Keratinocyte (primary cell): ENCODE results near the gene HSPA1B.

Source experiments
- CTCF ChIP-seq, 3 experiments: IDR thresholded peaks in 1 of 3; conservative IDR thresholded peaks in 1 of 3; optimal IDR thresholded peaks in 1 of 3; 2 replicates in 2 of 3; 3 replicates in 1 of 3; pipeline versions ENCODE3 to v1.5.1; 2011; ENCODE audit warnings: low read length in 3 of 3, mild to moderate bottlenecking in 3 of 3, moderate library complexity in 2 of 3, control low read depth in 1 of 3, inconsistent platforms in 1 of 3; ENCODE audit not compliant: insufficient read depth in 2 of 3; ENCODE audit errors: extremely low read depth in 1 of 3
- EZH2 ChIP-seq: IDR thresholded peaks from one replicate; pipeline ENCODE4 v1.6.1; 2012; ENCODE audit warnings: inconsistent platforms, mild to moderate bottlenecking, low read length, moderate library complexity

- no peak for TF ChIP-seq CTCF (optimal IDR thresholded peaks at IDR 0.05 in 1 of 3, IDR thresholded peaks at IDR 0.05 in 1 of 3, conservative IDR thresholded peaks at IDR 0.05 in 1 of 3; ENCODE audit: extremely low read depth in 1 of 3, insufficient read depth in 2 of 3, low read length in 3 of 3)
- TF ChIP-seq EZH2: no peak
Observed at GRCh38 chr6:31796993-31797385, 30.5 kb upstream of the HSPA1B start.
